ENCODE data around the gene FMO2. TPM values are rescaled to one million over a fixed set of nuclear protein-coding genes. Genes with fewer than 3 reads are reported as not detected.

FMO2 gene
- total RNA-seq, 1 donor from 2014 or later, result 288 TPM

DNA sequence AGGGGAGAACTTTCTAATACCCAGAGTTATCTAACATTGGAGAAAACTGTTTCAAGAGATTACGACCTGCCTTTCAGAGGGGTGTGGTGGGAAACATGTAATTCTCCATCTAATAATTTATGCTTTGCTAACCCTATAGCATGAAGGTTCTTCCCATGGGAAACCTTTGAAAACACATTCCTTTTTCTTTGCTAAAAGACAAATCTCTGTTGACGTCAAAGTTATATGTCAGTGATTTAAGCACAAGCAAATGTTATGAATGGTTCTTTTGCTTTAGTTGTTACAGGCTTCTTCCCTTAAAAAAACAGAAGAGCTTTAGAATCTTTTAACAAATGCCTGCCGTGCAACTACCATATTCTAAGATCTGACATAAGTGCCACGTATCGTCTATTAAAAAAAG lies 19.2 kb downstream of the FMO2 start:
- TF ChIP-seq, protein P1, sequence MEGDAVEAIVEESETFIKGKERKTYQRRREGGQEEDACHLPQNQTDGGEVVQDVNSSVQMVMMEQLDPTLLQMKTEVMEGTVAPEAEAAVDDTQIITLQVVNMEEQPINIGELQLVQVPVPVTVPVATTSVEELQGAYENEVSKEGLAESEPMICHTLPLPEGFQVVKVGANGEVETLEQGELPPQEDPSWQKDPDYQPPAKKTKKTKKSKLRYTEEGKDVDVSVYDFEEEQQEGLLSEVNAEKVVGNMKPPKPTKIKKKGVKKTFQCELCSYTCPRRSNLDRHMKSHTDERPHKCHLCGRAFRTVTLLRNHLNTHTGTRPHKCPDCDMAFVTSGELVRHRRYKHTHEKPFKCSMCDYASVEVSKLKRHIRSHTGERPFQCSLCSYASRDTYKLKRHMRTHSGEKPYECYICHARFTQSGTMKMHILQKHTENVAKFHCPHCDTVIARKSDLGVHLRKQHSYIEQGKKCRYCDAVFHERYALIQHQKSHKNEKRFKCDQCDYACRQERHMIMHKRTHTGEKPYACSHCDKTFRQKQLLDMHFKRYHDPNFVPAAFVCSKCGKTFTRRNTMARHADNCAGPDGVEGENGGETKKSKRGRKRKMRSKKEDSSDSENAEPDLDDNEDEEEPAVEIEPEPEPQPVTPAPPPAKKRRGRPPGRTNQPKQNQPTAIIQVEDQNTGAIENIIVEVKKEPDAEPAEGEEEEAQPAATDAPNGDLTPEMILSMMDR (IDR thresholded peaks at IDR 0.05), result no peak
- Histone ChIP-seq H3K36me3 (peaks cover 63% of the 10 kb centered on the region), H3K27me3 (ENCODE audit: low read depth) (no peaks in the 10 kb centered on the region), H3K4me3 (no peak overlapping the region), H3K27ac (no peak overlapping the region), H3K9me3 (no peaks in the 10 kb centered on the region), H3K4me1 (no peaks in the 10 kb centered on the region)
- no peak for DNase-seq
- ATAC-seq, result no peak
- intact Hi-C loops (cut with DNase I), result no loop called here

DNA sequence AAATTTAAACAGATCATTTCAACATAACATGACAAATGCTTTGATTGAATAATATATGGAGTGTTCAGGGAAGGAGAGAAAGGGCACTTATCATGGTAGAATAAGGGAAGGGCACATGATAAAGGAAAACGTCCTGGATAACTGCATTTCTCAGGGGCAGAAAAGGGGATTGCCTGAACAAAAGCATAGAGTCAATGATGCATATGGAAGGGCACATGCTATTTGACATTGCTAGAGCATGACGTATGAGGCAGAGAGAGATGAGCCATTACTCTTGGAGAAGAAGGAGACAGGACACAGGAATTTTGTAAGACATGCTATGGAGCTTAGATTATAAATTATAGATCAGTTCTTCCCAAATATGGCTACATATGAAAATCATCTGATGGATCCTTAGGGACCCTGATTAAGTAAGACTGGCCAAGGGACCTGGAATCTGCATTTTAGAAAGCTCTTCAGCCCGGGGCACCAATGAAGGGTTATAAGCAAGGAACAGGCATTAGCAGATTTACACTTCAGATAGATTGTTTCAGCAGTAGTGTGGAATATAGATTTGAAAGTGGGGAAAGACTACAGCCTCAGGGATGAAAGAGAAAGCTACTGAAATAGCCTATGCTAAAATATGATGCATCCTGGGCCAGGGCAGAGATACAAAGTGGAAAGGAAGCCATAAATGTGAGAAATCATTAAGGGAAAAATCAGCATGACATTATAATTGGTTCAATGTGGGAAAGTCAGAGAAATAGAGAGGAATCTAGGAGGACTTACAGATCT lies 21.3 kb downstream of the FMO2 start:
- no peak for ATAC-seq
- intact Hi-C loops (cut with DNase I), result no loop called here
- H3K27ac ChIP-seq, result no peak overlapping the region
- H3K36me3 ChIP-seq, result peaks cover 43% of the 10 kb centered on the region
- TF ChIP-seq, protein P1 (IDR thresholded peaks at IDR 0.05), result no peak
- no peak overlapping the region for H3K4me3 ChIP-seq
- no peaks in the 10 kb centered on the region for H3K9me3 ChIP-seq
- no peak for DNase-seq
- peaks cover 3% of the 10 kb centered on the region for H3K4me1 ChIP-seq
- H3K27me3 ChIP-seq (ENCODE audit: low read depth), result no peaks in the 10 kb centered on the region

GRCh38 chr1:171206978-171207355 lies 21.9 kb downstream of the FMO2 start:
- intact Hi-C loops (cut with DNase I), result no loop called here
- DNase-seq (no peak), ATAC-seq (peak in 1 of 2 donors; percentile 29)
- H3K27ac ChIP-seq, result no peak overlapping the region
- H3K9me3 ChIP-seq, result no peaks in the 10 kb centered on the region
- TF ChIP-seq, protein P1 (IDR thresholded peaks at IDR 0.05), result no peak
- H3K4me3 ChIP-seq, result no peak overlapping the region
- H3K36me3 ChIP-seq, result peaks cover 37% of the 10 kb centered on the region
- no peaks in the 10 kb centered on the region for H3K27me3 ChIP-seq (ENCODE audit: low read depth)
- H3K4me1 ChIP-seq, result peaks cover 3% of the 10 kb centered on the region

DNA sequence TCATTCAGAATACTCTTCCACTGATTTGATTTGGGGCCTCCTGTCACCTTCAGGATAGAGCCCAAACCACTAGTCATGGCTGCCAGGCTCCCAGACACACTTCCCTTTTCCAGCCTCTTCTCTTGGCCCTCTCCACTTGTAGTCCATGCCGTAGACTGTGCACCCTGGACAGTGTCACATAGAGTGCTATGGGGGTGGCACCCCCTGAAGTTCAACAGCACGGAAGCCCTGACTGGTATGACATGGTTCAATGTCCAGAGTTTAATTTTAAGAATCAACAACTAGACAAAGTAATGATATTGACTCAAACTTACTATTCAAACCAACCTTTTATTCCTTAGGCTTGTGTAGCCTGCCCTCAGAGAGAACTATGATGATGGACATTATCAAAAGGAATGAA lies 22.3 kb downstream of the FMO2 start:
- ATAC-seq (no peak), DNase-seq (no peak)
- Histone ChIP-seq H3K4me3 (no peak overlapping the region), H3K27ac (no peak overlapping the region), H3K27me3 (ENCODE audit: low read depth) (no peaks in the 10 kb centered on the region), H3K4me1 (peaks cover 3% of the 10 kb centered on the region), H3K9me3 (no peaks in the 10 kb centered on the region), H3K36me3 (peaks cover 33% of the 10 kb centered on the region)
- TF ChIP-seq, protein P1 (IDR thresholded peaks at IDR 0.05), result no peak
- intact Hi-C loops (cut with DNase I), result no loop called here

DNA sequence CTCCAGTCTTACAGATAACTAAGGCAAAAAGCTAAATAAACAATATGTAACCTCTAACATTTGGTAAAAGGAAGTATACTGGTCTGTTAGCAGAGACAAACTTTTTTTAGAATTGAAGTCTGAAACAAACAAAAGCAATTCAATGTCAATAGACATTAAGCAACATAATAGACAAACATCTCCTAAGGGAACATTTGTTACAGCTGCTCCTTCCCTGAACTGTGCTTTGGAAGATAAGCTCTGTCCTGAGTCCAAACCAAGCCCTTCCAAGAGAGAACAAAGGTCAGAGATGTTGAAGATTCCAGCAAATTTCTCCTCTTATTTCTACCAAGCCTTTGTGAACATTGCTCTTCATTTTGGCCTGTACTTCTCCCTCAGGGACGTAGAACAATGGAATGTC lies 25.3 kb downstream of the FMO2 start:
- H3K4me1 ChIP-seq, result peaks cover 7% of the 10 kb centered on the region
- DNase-seq (no peak), ATAC-seq (no peak)
- no peaks in the 10 kb centered on the region for H3K9me3 ChIP-seq
- no peaks in the 10 kb centered on the region for H3K27me3 ChIP-seq (ENCODE audit: low read depth)
- H3K4me3 ChIP-seq, result no peak overlapping the region
- H3K27ac ChIP-seq, result no peak overlapping the region
- TF ChIP-seq, protein P1 (IDR thresholded peaks at IDR 0.05), result no peak
- intact Hi-C loops (cut with DNase I), result no loop called here
- peaks cover 13% of the 10 kb centered on the region for H3K36me3 ChIP-seq

Measured in lower lobe of right lung (tissue), 2 donors.